Uterus (tissue), 2 donors: ENCODE results near the gene RNU1-2.

ENCODE experiments used
- CTCF ChIP-seq, 4 experiments: fragments of 200-600 bp in 2 of 4; fragments of 450-650 bp in 2 of 4; sonication (generic) in 2 of 4; IDR thresholded peaks; one replicate each; pipeline ENCODE4 v1.5.1; 2016 to 2019; ENCODE audit warnings: antibody characterized with exemption in 4 of 4, mild to moderate bottlenecking in 2 of 4, moderate library complexity in 1 of 4
- POLR2A ChIP-seq, 2 donors: fragments of 450-650 bp; IDR thresholded peaks; one replicate each; pipeline ENCODE4 v1.6.1; 2016; ENCODE audit warnings: antibody characterized with exemption in 2 of 2, mild to moderate bottlenecking in 1 of 2, moderate library complexity in 1 of 2

GRCh38 chr1:16903458-16903796 lies 7.6 kb downstream of the RNU1-2 start:
- TF ChIP-seq CTCF (IDR thresholded peaks at IDR 0.05) = no peak
- TF ChIP-seq POLR2A (IDR thresholded peaks at IDR 0.05) = no peak
